Right atrium auricular region (tissue), 2 donors: ENCODE data around the gene CTSH. TPM values are rescaled to one million over a fixed set of nuclear protein-coding genes. Genes with fewer than 3 reads are reported as not detected.

ENCODE experiments used
- DNase-seq: peaks from one replicate; pipeline ENCODE4 v3.0.0-alpha.2; 2019; ENCODE audit warnings: low spot score
- H3K27ac ChIP-seq, 2 donors: fragments of 200-600 bp; sonication (generic); 1 replicate in 1 of 2; 2 replicates in 1 of 2; pipeline ENCODE4 v1.5.1; 2016 to 2019
- H3K27me3 ChIP-seq, 2 donors: fragments of 200-600 bp; sonication (generic); one replicate each; pipeline versions ENCODE4 v1.5.1 to v1.6.0; 2017 to 2019
- H3K36me3 ChIP-seq: fragments of 200-600 bp; sonication (generic); one replicate; pipeline ENCODE4 v1.5.1; 2016
- H3K4me1 ChIP-seq, 2 donors: fragments of 200-600 bp; sonication (generic); one replicate each; pipeline versions ENCODE4 v1.5.1 to v1.6.0; 2017 to 2019
- H3K4me3 ChIP-seq, 2 donors: fragments of 200-600 bp; sonication (generic); 1 replicate in 1 of 2; 2 replicates in 1 of 2; pipeline ENCODE4 v1.5.1; 2017 to 2019; ENCODE audit warnings: mild to moderate bottlenecking in 1 of 2, moderate library complexity in 1 of 2
- H3K9me3 ChIP-seq, 2 donors: fragments of 200-600 bp; sonication (generic); one replicate each; pipeline ENCODE4 v1.5.1; 2019
- total RNA-seq, 2 donors: library from RNA; depleted of rRNA; stranded (reverse); fragments of >200 nt; gene quantifications; one replicate each; pipeline ENCODE4 v1.1.0, GENCODE V29; 2016
- TF ChIP-seq, protein P1 (sequence below), 2 donors: fragments of 200-600 bp; sonication (generic); IDR thresholded peaks; one replicate each; pipeline ENCODE4 v1.5.1; 2019; ENCODE audit warnings: antibody characterized with exemption in 2 of 2

The CTSH gene
- total RNA-seq, 2 donors from 2014 or later = 51.0 to 114 TPM

DNA sequence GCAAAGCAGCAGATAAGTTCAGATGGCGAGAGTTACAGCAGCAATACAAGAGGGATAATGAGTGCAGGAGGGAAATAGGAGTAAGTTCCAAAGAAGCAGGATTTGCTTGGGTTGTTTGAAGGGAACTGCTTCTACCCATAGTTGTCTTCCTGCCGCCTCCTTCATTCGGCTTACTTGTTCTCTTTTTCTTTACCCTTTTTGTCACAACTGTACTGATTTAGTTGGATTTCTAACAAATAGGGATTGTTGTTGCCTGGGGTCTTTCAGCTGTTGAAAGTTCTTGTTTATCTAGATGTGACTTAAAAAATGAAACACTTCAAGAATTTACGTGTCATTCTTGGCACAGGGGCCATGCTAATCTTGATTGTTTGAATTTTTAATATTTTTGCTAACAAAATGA lies 46.3 kb downstream of the CTSH start:
- TF ChIP-seq, protein P1, sequence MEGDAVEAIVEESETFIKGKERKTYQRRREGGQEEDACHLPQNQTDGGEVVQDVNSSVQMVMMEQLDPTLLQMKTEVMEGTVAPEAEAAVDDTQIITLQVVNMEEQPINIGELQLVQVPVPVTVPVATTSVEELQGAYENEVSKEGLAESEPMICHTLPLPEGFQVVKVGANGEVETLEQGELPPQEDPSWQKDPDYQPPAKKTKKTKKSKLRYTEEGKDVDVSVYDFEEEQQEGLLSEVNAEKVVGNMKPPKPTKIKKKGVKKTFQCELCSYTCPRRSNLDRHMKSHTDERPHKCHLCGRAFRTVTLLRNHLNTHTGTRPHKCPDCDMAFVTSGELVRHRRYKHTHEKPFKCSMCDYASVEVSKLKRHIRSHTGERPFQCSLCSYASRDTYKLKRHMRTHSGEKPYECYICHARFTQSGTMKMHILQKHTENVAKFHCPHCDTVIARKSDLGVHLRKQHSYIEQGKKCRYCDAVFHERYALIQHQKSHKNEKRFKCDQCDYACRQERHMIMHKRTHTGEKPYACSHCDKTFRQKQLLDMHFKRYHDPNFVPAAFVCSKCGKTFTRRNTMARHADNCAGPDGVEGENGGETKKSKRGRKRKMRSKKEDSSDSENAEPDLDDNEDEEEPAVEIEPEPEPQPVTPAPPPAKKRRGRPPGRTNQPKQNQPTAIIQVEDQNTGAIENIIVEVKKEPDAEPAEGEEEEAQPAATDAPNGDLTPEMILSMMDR (IDR thresholded peaks at IDR 0.05) = no peak
- H3K27ac ChIP-seq = no peak overlapping the region
- no peak for DNase-seq
- H3K4me3 ChIP-seq = no peak overlapping the region
- H3K9me3 ChIP-seq = no peaks in the 10 kb centered on the region
- H3K36me3 ChIP-seq = peaks cover 99% of the 10 kb centered on the region
- H3K4me1 ChIP-seq = peaks cover 0 to 24% of the 10 kb centered on the region in 2 donors
- no peaks in the 10 kb centered on the region for H3K27me3 ChIP-seq

DNA sequence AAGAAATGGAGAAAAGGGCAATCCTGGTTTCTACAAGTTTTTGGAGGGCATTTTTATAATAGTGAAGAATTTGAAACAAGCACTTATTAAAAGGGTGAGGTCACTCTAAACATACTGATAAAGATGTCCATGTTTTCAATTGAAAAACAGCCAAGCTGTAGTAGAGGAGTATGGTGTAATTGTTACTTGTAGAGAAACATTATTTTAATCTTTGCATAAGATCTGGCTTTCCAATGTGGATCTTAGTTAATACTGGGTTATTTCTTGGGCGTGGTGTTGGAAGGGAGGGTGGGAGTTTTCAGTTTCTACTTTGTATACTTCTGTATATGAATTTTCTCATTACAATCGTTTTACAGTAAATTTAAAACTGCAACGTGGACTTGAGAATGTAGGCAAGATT lies 49.4 kb downstream of the CTSH start:
- TF ChIP-seq, protein P1 (IDR thresholded peaks at IDR 0.05) = no peak
- Histone ChIP-seq H3K27ac (no peak overlapping the region), H3K27me3 (no peaks in the 10 kb centered on the region), H3K9me3 (no peaks in the 10 kb centered on the region), H3K4me1 (no peaks in the 10 kb centered on the region), H3K36me3 (peaks cover 100% of the 10 kb centered on the region), H3K4me3 (no peak overlapping the region)
- no peak for DNase-seq

DNA sequence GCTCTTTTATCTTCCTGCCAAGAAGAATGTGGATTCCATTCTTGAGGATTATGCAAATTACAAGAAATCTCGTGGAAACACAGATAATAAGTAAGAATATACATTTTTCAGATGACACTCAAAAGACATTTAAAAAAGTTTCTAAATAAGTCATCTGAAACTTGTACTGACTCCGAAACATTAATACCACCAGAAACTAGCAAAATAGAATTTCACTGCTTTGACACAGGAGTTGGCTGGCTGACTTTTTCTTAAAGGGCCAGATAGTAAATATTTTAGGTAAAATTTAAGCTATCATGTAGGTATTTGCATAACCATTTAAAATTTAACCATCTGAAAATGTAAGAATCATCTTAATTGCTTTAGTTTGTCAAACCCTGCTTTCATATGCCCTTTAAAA lies 51.3 kb downstream of the CTSH start:
- no peak overlapping the region for H3K4me3 ChIP-seq
- H3K27ac ChIP-seq = no peak overlapping the region
- no peaks in the 10 kb centered on the region for H3K4me1 ChIP-seq
- H3K27me3 ChIP-seq = no peaks in the 10 kb centered on the region
- DNase-seq = no peak
- peaks cover 93% of the 10 kb centered on the region for H3K36me3 ChIP-seq
- TF ChIP-seq, protein P1 (IDR thresholded peaks at IDR 0.05) = no peak
- H3K9me3 ChIP-seq = no peaks in the 10 kb centered on the region

DNA sequence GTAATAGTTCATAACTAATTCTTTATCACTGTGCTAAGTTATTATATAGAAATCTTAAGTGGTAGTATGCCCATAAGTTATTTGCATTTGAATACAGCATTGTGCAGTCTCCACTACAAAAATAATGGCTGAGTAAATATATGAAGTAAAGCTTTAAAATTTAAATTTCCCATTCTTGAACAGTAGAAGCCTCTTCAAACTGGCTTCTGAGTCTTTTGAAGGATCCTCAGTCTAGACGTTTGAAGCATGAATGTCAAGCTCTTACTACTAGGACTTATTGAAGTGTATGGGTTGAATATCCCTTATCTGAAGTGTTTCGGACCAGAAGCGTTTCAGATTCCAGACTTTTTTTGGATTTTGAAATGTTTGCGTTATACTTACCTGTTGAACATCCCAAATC lies 55.8 kb downstream of the CTSH start:
- DNase-seq = no peak
- Histone ChIP-seq H3K27me3 (no peaks in the 10 kb centered on the region), H3K36me3 (peaks cover 78% of the 10 kb centered on the region), H3K4me3 (no peak overlapping the region), H3K4me1 (peaks cover 0 to 14% of the 10 kb centered on the region in 2 donors), H3K9me3 (no peaks in the 10 kb centered on the region), H3K27ac (no peak overlapping the region)
- TF ChIP-seq, protein P1 (IDR thresholded peaks at IDR 0.05) = no peak

DNA sequence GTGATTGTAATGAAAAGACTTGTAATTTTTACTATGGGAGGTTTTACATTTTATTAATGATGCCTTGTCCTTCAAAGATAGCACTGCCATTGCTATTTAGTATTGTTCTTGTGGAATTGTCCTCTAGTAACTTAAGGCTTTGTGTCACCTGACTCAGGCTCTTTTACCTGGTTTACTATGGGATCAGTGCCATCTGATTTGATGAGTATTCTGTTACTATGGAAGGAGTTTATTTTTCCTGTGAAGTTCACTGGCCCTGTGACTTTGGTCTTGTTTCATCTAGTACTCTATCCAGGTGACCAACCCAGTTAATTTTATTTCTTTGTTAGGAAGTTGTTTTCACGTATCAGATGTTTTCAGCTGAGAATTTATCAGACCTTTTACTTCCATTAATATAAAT lies 63.2 kb downstream of the CTSH start:
- no peaks in the 10 kb centered on the region for H3K27me3 ChIP-seq
- H3K9me3 ChIP-seq = no peaks in the 10 kb centered on the region
- TF ChIP-seq, protein P1 (IDR thresholded peaks at IDR 0.05) = no peak
- peaks cover 40% of the 10 kb centered on the region for H3K36me3 ChIP-seq
- H3K4me1 ChIP-seq = peaks cover 0 to 49% of the 10 kb centered on the region in 2 donors
- no peak for DNase-seq
- H3K4me3 ChIP-seq = no peak overlapping the region
- H3K27ac ChIP-seq = no peak overlapping the region

DNA sequence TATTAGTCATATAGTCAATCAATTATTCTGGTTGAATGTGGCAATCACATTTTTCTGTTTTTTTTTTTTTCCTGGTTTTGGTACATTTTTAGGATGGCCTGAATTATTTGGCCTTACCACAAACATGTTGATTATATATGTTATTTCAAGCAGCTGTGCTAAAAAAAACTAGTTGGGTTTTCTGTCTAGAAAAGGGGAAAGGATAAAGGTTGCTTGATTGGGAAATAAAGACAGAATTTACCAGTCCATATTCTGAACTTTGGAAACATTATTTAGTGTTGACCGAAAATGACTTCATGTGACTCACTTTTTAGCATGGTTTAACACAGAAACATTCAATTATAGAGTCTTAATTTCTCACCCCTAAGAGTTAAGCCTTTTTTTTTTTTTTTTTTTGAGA lies 64.0 kb downstream of the CTSH start:
- Histone ChIP-seq H3K4me3 (no peak overlapping the region), H3K27ac (no peak overlapping the region), H3K36me3 (peaks cover 31% of the 10 kb centered on the region), H3K27me3 (no peaks in the 10 kb centered on the region), H3K4me1 (peaks cover 0 to 58% of the 10 kb centered on the region in 2 donors), H3K9me3 (no peaks in the 10 kb centered on the region)
- TF ChIP-seq, protein P1 (IDR thresholded peaks at IDR 0.05) = no peak
- DNase-seq = no peak
